HG03039 (cell line): Measurements from ENCODE around the gene DHRS1.
"Not testable (repeated sequence)": the region's sequence is repeated elsewhere in the genome, so short reads cannot be mapped to it uniquely, and the experiment has no call there.

Experiments used
- ATAC-seq: cut with Tn5 transposase; IDR thresholded peaks from one replicate; pipeline ENCODE4 v1.9.1; 2021; ENCODE audit warnings: mild to moderate bottlenecking, moderate library complexity; ENCODE audit not compliant: unreplicated experiment

Gene DHRS1

GRCh38 chr14:24252289-24253124 is 47.1 kb downstream of the DHRS1 start:
- ATAC-seq, result no peak

- ATAC-seq, result no peak
Measured at GRCh38 chr14:24251880-24252288, 47.7 kb downstream of the DHRS1 start.

- no peak for ATAC-seq
Measured at GRCh38 chr14:24250354-24250753, 49.2 kb downstream of the DHRS1 start.

GRCh38 chr14:24249230-24250021 is 50.2 kb downstream of the DHRS1 start:
- no peak for ATAC-seq

- no peak for ATAC-seq
Measured at GRCh38 chr14:24247422-24247821, 52.2 kb downstream of the DHRS1 start.

GRCh38 chr14:24246765-24247212 is 52.8 kb downstream of the DHRS1 start:
- no peak for ATAC-seq

GRCh38 chr14:24245350-24245749 is 54.2 kb downstream of the DHRS1 start:
- not testable (repeated sequence) for ATAC-seq

GRCh38 chr14:24243336-24243836 is 56.2 kb downstream of the DHRS1 start:
- no peak for ATAC-seq

- peak; percentile 82 for ATAC-seq
Measured at GRCh38 chr14:24241829-24242443, 57.6 kb downstream of the DHRS1 start.
